Parathyroid adenoma (tissue), 2 donors: ENCODE data around the gene NFKBIZ.

Experiments used
- H2AFZ ChIP-seq: fragments of 300-600 bp; sonication (generic); one replicate; pipeline ENCODE4 v1.7.0; 2017; ENCODE audit warnings: antibody characterized with exemption, mild to moderate bottlenecking
- H3K27ac ChIP-seq: fragments of 300-600 bp; sonication (generic); one replicate; pipeline ENCODE4 v1.7.0; 2017
- H3K27me3 ChIP-seq: fragments of 300-600 bp; sonication (generic); one replicate; pipeline ENCODE4 v1.7.0; 2017; ENCODE audit warnings: low read length; ENCODE audit not compliant: control insufficient read depth, insufficient read depth
- H3K36me3 ChIP-seq: fragments of 300-600 bp; sonication (generic); one replicate; pipeline ENCODE4 v1.7.0; 2017; ENCODE audit warnings: low read length; ENCODE audit not compliant: control insufficient read depth, insufficient read depth
- H3K4me1 ChIP-seq: fragments of 300-600 bp; sonication (generic); one replicate; pipeline ENCODE4 v1.7.0; 2017; ENCODE audit warnings: control low read depth
- H3K4me2 ChIP-seq: fragments of 300-600 bp; sonication (generic); one replicate; pipeline ENCODE4 v1.7.0; 2017; ENCODE audit warnings: low read length
- H3K4me3 ChIP-seq: fragments of 300-600 bp; sonication (generic); one replicate; pipeline ENCODE4 v1.7.0; 2017; ENCODE audit warnings: low read depth, low read length
- H3K79me2 ChIP-seq: fragments of 300-600 bp; sonication (generic); one replicate; pipeline ENCODE4 v1.7.0; 2017; ENCODE audit warnings: control low read depth
- H3K9ac ChIP-seq: fragments of 300-600 bp; sonication (generic); one replicate; pipeline ENCODE4 v1.7.0; 2017; ENCODE audit warnings: mild to moderate bottlenecking
- H3K9me3 ChIP-seq: fragments of 300-600 bp; sonication (generic); one replicate; pipeline ENCODE4 v1.7.0; 2017; ENCODE audit warnings: low read length; ENCODE audit not compliant: control insufficient read depth
- TF ChIP-seq, protein P1 (sequence below): fragments of 300-600 bp; sonication (generic); IDR thresholded peaks from one replicate; pipeline ENCODE4 v1.7.0; 2017; ENCODE audit warnings: antibody characterized with exemption, mild to moderate bottlenecking
- donor health status: primary hyperparathyroidism.

Gene NFKBIZ

DNA sequence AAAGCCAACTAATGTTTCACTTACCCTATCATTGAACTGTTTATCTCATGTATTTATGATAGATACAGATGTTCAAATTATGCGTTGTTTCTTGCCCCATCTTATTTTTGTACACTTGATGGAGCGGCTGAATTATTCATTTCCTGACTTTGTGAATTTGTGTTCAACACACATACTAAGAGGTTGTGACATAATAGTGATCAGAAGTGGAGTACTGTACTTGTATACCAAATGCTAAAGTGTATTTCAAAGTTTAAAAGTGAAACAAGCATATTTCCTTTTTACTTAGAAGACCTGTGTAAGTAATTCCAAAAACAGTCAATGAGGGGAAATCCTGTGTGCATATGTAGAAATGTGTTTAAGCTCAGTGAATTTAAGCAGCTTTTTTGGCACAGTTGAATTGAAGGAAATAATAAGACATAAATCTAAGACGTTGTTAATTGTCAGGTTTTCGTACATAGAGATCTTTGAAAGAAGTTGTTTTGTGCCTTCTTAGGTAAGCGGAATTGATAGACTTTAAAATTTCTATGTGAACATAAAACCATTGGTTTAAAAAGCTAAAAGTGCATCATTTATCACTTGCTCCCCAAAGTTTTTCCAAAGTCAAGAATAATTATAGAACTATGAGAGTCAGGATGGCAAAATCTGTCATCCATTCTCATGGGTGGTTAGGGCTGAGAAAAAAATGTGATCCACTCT, 1.9 kb downstream of the NFKBIZ start:
- Histone ChIP-seq H3K4me1 (peaks cover 6% of the 10 kb centered on the region), H3K79me2 (peaks cover 4% of the 10 kb centered on the region), H3K4me2 (peak overlapping the region; percentile 85), H3K27me3 (no peaks in the 10 kb centered on the region), H3K9me3 (no peaks in the 10 kb centered on the region), H3K36me3 (no peaks in the 10 kb centered on the region), H3K4me3 (peak overlapping the region; percentile 83), H2AFZ (no peak overlapping the region), H3K27ac (peak overlapping the region; percentile 88), H3K9ac (no peak overlapping the region)
- TF ChIP-seq, protein P1, sequence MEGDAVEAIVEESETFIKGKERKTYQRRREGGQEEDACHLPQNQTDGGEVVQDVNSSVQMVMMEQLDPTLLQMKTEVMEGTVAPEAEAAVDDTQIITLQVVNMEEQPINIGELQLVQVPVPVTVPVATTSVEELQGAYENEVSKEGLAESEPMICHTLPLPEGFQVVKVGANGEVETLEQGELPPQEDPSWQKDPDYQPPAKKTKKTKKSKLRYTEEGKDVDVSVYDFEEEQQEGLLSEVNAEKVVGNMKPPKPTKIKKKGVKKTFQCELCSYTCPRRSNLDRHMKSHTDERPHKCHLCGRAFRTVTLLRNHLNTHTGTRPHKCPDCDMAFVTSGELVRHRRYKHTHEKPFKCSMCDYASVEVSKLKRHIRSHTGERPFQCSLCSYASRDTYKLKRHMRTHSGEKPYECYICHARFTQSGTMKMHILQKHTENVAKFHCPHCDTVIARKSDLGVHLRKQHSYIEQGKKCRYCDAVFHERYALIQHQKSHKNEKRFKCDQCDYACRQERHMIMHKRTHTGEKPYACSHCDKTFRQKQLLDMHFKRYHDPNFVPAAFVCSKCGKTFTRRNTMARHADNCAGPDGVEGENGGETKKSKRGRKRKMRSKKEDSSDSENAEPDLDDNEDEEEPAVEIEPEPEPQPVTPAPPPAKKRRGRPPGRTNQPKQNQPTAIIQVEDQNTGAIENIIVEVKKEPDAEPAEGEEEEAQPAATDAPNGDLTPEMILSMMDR = no peak

DNA sequence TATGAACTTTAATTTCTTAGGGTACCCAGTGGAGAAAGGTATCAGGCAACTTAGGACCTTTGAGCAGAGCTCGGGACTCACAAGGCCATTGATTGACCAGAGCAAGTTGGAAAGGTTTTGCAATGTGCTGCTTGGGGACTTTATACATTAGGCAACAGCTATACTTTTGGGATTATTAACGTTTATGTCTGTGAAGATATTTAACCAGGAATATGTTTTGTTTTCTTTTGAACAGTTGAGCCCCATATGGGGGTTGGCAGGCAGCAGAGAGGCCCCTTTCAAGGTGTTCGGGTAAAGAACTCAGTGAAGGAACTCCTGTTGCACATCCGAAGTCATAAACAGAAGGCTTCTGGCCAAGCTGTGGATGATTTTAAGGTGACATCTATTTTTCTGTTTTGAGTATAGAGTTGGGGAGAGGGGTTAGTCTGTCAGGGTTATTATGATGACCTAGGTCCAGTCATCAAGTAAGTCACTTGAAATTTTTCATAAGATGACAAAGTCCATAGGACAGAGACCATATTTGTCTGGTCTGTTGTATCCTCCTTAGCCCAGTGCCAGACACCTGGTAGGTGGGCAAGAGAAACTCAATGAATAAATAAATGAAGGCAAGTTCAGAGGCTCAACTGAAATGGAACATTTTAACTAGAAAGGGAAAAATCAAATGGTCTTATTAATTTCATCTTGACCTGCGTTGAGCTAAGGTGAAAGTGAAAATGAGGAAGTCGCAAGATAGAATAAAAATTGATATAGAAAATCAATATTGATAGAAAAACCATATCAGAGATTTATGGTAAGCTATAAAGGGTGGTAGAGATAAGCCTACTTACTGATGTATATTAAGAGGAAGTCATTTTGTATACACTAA, 2.8 kb downstream of the NFKBIZ start:
- H3K4me3 ChIP-seq = no peak overlapping the region
- peaks cover 4% of the 10 kb centered on the region for H3K79me2 ChIP-seq
- no peaks in the 10 kb centered on the region for H3K9me3 ChIP-seq
- H3K9ac ChIP-seq = no peak overlapping the region
- H3K27me3 ChIP-seq = no peaks in the 10 kb centered on the region
- H3K27ac ChIP-seq = no peak overlapping the region
- TF ChIP-seq, protein P1 = no peak
- H3K36me3 ChIP-seq = no peaks in the 10 kb centered on the region
- H3K4me1 ChIP-seq = peaks cover 6% of the 10 kb centered on the region
- H3K4me2 ChIP-seq = no peak overlapping the region
- H2AFZ ChIP-seq = no peak overlapping the region

DNA sequence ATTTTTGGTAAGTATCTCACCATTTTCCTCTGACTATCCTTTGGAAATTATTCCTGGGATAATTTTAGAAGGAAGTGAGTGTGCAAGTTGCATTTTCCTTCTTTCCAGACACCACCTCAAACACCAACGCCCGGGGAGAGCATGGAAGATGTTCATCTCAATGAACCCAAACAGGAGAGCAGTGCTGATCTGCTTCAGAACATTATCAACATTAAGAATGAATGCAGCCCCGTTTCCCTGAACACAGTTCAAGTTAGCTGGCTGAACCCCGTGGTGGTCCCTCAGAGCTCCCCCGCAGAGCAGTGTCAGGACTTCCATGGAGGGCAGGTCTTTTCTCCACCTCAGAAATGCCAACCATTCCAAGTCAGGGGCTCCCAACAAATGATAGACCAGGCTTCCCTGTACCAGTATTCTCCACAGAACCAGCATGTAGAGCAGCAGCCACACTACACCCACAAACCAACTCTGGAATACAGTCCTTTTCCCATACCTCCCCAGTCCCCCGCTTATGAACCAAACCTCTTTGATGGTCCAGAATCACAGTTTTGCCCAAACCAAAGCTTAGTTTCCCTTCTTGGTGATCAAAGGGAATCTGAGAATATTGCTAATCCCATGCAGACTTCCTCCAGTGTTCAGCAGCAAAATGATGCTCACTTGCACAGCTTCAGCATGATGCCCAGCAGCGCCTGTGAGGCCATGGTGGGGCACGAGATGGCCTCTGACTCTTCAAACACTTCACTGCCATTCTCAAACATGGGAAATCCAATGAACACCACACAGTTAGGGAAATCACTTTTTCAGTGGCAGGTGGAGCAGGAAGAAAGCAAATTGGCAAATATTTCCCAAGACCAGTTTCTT, 3.9 kb downstream of the NFKBIZ start:
- Histone ChIP-seq H3K36me3 (no peaks in the 10 kb centered on the region), H3K4me1 (peaks cover 5% of the 10 kb centered on the region)

DNA sequence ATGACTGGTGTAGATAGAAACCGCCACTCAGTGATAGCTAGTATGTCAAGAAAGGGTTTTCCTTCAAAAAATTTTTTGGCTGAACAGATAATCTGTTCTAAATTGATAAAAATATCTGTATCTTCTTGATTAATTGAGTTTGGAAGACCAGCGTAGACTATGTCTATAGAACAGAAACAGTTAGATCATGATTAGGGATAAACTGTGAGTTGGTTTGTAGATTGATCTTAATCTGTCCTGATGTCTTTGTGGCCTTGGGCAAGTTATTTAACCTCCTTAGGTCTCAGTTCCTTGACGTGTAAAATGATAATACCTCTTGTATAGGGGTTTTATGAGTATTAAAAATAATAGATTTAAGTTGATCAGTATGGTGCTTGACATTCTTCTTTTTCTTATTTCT, 4.7 kb downstream of the NFKBIZ start:
- Histone ChIP-seq H2AFZ (no peak overlapping the region), H3K4me2 (no peak overlapping the region), H3K4me1 (no peaks in the 10 kb centered on the region), H3K79me2 (peaks cover 4% of the 10 kb centered on the region), H3K36me3 (no peaks in the 10 kb centered on the region), H3K27ac (no peak overlapping the region), H3K27me3 (no peaks in the 10 kb centered on the region), H3K9ac (no peak overlapping the region), H3K9me3 (no peaks in the 10 kb centered on the region), H3K4me3 (no peak overlapping the region)
- TF ChIP-seq, protein P1 = no peak

More for the DNA sequence above, 3.9 kb downstream of the NFKBIZ start:
- TF ChIP-seq, protein P1 = no peak
- Histone ChIP-seq H3K27ac (no peak overlapping the region), H3K4me3 (no peak overlapping the region), H3K4me2 (no peak overlapping the region), H3K9ac (no peak overlapping the region), H3K27me3 (no peaks in the 10 kb centered on the region), H2AFZ (no peak overlapping the region), H3K9me3 (no peaks in the 10 kb centered on the region), H3K79me2 (peaks cover 4% of the 10 kb centered on the region)
